ENCODE measurements around the gene TXNIP.
A peak's percentile ranks its signal among the peaks of the same experiment; 100 is the strongest.

GRCh38 chr1:146012703-146013558, 16.6 kb upstream of the TXNIP start:
- no peak for TF ChIP-seq CHD2 (IDR thresholded peaks at IDR 0.05; ENCODE audit: low read length, partially characterized antibody)
- no peak for TF ChIP-seq YY1 (IDR thresholded peaks at IDR 0.05; ENCODE audit: low read depth)
- TF ChIP-seq TAF1 (IDR thresholded peaks at IDR 0.05; ENCODE audit: borderline replicate concordance, low read depth, low read length), result no peak
- no peak for TF ChIP-seq FOXJ3 (CRISPR knock-in tag; IDR thresholded peaks at IDR 0.05)
- peak; percentile 87 for TF ChIP-seq CTCF (IDR thresholded peaks at IDR 0.05)
- TF ChIP-seq FOXM1 (IDR thresholded peaks at IDR 0.05; ENCODE audit: low read depth), result no peak
- TF ChIP-seq EP300 (IDR thresholded peaks at IDR 0.05; ENCODE audit: borderline replicate concordance in 1 of 2, low read depth in 1 of 2, low read length in 1 of 2), result 0 out of 4 replicates have a peak, but pooled peaks of 1 of the 2 experiments have one; percentile 16
- no peak for TF ChIP-seq REST (IDR thresholded peaks at IDR 0.05; ENCODE audit: low read depth, low read length)
- no peak for TF ChIP-seq SIN3A (IDR thresholded peaks at IDR 0.05; ENCODE audit: borderline replicate concordance, low read depth, low read length)
- TF ChIP-seq GABPA (IDR thresholded peaks at IDR 0.05; ENCODE audit: low read depth), result no peak
- TF ChIP-seq MAX (IDR thresholded peaks at IDR 0.05; ENCODE audit: low read depth), result no peak
